Measurements from ENCODE around the gene MIGA2. TPM values are rescaled to one million over a fixed set of nuclear protein-coding genes. Genes with fewer than 3 reads are reported as not detected.

The MIGA2 gene
- total RNA-seq, 1 experiment from 2014 or later, result 23.0 TPM

DNA sequence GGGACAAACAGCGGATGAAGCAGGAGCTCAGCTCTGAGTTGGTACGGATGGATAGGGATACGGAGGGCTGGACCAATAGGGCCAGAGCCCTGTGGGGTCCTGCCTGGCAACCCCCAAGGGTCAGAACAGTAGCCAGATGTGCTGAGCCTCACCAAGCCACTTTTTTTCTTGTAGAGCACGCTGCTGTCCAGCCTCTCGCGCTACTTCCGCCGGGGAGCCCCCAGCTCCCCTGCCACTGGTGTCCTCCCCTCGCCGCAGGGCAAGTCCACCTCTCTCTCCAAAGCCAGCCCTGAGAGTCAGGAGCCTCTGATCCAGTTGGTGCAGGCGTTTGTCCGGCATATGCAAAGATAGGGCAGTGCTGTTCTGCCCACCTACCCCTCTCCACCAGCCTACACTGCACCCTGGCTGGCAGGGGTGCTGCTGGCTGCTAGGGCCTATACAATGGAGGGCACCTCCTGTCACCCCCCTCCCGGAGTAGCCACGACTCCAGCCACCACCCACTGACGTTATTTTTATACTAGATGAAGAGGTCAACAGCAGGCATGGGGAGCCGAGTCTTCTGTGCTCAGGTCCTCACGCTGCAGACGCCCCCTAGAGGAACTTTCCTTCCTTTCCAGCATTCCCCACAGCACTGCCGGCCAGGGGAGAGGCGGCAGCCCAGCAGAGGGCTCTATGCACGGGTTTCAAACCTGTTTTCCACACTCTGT lies 29.9 kb upstream of the MIGA2 start:
- H3K27me3 ChIP-seq (ENCODE audit: control insufficient read depth, insufficient read depth, low read length), result no peaks in the 10 kb centered on the region
- intact Hi-C loops (cut with micrococcal nuclease; ENCODE audit: unreplicated experiment) (no loop called here), in situ Hi-C loops (cut with HindIII; ENCODE audit: low pct_unique_long_range_greater_than_20kb, low sequenced_read_pairs) (no loop called here)
- H3K4me3 ChIP-seq (ENCODE audit: low read depth in 2 of 2, low read length in 2 of 2), result no peak overlapping the region
- H3K9me3 ChIP-seq (ENCODE audit: control insufficient read depth, insufficient read depth, low read depth, low read length), result no peaks in the 10 kb centered on the region
- ChIA-PET POLR2A (no interaction called here), CTCF (interaction anchor here (0.5 to 0.6 kb wide), 4 partner anchors 22 to 176 kb away, joined by 3 to 6 read pairs (median 4); partner anchors contain the start of gene SH3GLB2)
- BruUV-seq (replicated peaks), result TSS peak; percentile 87
- no peak for DNase-seq (ENCODE audit: low read depth, low spot score)
- peaks cover 8% of the 10 kb centered on the region; the same call in 1 of the 2 replicates for H3K4me1 ChIP-seq (ENCODE audit: control insufficient read depth, insufficient read depth, low read length)
- TF ChIP-seq TCF7L2 (IDR thresholded peaks at IDR 0.05; ENCODE audit: low read depth, low read length) (no peak), POLR2AphosphoS5 (IDR thresholded peaks at IDR 0.05; ENCODE audit: low read depth, low read length) (peak; percentile 58), SIN3A (IDR thresholded peaks at IDR 0.05; ENCODE audit: borderline replicate concordance, insufficient read depth, low read depth, low read length) (no peak)
- TF ChIP-seq, protein P1, sequence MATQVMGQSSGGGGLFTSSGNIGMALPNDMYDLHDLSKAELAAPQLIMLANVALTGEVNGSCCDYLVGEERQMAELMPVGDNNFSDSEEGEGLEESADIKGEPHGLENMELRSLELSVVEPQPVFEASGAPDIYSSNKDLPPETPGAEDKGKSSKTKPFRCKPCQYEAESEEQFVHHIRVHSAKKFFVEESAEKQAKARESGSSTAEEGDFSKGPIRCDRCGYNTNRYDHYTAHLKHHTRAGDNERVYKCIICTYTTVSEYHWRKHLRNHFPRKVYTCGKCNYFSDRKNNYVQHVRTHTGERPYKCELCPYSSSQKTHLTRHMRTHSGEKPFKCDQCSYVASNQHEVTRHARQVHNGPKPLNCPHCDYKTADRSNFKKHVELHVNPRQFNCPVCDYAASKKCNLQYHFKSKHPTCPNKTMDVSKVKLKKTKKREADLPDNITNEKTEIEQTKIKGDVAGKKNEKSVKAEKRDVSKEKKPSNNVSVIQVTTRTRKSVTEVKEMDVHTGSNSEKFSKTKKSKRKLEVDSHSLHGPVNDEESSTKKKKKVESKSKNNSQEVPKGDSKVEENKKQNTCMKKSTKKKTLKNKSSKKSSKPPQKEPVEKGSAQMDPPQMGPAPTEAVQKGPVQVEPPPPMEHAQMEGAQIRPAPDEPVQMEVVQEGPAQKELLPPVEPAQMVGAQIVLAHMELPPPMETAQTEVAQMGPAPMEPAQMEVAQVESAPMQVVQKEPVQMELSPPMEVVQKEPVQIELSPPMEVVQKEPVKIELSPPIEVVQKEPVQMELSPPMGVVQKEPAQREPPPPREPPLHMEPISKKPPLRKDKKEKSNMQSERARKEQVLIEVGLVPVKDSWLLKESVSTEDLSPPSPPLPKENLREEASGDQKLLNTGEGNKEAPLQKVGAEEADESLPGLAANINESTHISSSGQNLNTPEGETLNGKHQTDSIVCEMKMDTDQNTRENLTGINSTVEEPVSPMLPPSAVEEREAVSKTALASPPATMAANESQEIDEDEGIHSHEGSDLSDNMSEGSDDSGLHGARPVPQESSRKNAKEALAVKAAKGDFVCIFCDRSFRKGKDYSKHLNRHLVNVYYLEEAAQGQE (IDR thresholded peaks at IDR 0.05; ENCODE audit: insufficient read depth in 1 of 2, low read depth in 2 of 2, low read length in 1 of 2), result no peak
- TF ChIP-seq, protein P2, sequence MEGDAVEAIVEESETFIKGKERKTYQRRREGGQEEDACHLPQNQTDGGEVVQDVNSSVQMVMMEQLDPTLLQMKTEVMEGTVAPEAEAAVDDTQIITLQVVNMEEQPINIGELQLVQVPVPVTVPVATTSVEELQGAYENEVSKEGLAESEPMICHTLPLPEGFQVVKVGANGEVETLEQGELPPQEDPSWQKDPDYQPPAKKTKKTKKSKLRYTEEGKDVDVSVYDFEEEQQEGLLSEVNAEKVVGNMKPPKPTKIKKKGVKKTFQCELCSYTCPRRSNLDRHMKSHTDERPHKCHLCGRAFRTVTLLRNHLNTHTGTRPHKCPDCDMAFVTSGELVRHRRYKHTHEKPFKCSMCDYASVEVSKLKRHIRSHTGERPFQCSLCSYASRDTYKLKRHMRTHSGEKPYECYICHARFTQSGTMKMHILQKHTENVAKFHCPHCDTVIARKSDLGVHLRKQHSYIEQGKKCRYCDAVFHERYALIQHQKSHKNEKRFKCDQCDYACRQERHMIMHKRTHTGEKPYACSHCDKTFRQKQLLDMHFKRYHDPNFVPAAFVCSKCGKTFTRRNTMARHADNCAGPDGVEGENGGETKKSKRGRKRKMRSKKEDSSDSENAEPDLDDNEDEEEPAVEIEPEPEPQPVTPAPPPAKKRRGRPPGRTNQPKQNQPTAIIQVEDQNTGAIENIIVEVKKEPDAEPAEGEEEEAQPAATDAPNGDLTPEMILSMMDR (IDR thresholded peaks at IDR 0.05), result peak; percentile 94
- no peak overlapping the region for H3K27ac ChIP-seq (ENCODE audit: low read length)
- peak; percentile 85 for ATAC-seq
- H3K36me3 ChIP-seq (ENCODE audit: control insufficient read depth, insufficient read depth, low read length), result no peaks in the 10 kb centered on the region; the same call in 1 of the 2 replicates

DNA sequence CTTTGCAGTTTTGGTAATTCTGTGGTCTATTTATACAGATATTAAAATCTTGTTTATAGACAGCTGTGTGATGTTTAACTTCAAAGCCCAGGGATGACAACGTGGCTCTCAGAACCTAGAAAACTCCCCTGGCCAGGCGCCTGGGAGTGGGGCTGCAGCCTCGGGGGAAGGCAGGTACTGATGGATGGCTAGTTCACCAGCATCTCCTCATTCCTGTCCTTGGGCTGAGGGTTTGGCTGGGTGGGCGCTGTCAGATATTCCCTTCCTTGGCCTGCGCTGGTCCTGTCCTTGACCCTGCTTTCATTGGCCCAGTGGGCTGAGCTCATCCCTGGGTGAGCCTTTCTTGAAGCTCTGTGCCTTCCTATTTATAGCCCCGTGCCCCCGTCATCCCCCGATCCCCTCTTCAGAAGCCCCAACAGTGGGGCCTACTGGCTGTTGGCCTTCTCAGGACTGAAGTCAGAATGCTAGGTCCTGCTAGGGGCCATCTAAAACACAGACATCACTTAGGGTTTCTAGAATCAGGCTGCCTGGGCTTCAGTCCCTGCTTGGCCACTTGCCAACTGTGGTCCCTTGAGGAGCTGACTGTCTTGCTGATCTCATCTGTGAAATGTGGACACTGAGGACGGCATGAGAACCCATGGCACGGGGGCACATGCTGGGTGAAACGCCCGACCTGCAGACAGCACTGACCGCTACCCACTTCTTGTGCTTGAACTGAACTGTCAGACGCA lies 29.2 kb upstream of the MIGA2 start:
- BruUV-seq (replicated peaks), result no TSS peak
- Histone ChIP-seq H3K36me3 (ENCODE audit: control insufficient read depth, insufficient read depth, low read length) (no peaks in the 10 kb centered on the region), H3K9me3 (ENCODE audit: control insufficient read depth, insufficient read depth, low read depth, low read length) (no peaks in the 10 kb centered on the region), H3K4me1 (ENCODE audit: control insufficient read depth, insufficient read depth, low read length) (peaks cover 8% of the 10 kb centered on the region; the same call in 1 of the 2 replicates), H3K4me3 (ENCODE audit: low read depth in 2 of 2, low read length in 2 of 2) (no peak overlapping the region), H3K27me3 (ENCODE audit: control insufficient read depth, insufficient read depth, low read length) (no peaks in the 10 kb centered on the region), H3K27ac (ENCODE audit: low read length) (no peak overlapping the region)
- no peak for TF ChIP-seq SIN3A (IDR thresholded peaks at IDR 0.05; ENCODE audit: borderline replicate concordance, insufficient read depth, low read depth, low read length)
- TF ChIP-seq, protein P2 (IDR thresholded peaks at IDR 0.05), result peak; percentile 63; the same call in 1 of the 2 replicates
- POLR2A ChIA-PET, result no interaction called here
- intact Hi-C loops (cut with micrococcal nuclease; ENCODE audit: unreplicated experiment) (no loop called here), in situ Hi-C loops (cut with HindIII; ENCODE audit: low pct_unique_long_range_greater_than_20kb, low sequenced_read_pairs) (no loop called here)
- no peak for DNase-seq (ENCODE audit: low read depth, low spot score)
- ATAC-seq, result no peak
- CTCF ChIA-PET, result interaction anchor here (0.5 to 2.7 kb wide), 2 partner anchors 21 to 31 kb away, joined by 8 to 10 read pairs; partner anchors contain the start of gene SH3GLB2

All from Panc1 (cell line).